OCI-LY7 (cell line): ENCODE data around the gene FOXO3. TPM values are rescaled to one million over a fixed set of nuclear protein-coding genes. Genes with fewer than 3 reads are reported as not detected.

Source experiments
- BruUV-seq: library from RNA; stranded (reverse); fragments of 400-500 nt; replicated peaks from 2 replicates; lab custom pipeline; 2021; lab: Mats Ljungman, UMichigan
- CTCF ChIA-PET: fragments of 300-600 bp; sonication (Branson Sonifier 250); formaldehyde crosslinking; loops from one replicate; lab custom pipeline; 2022; ENCODE audit warnings: antibody characterized with exemption; ENCODE audit not compliant: unreplicated experiment; lab: Charles Lee
- POLR2A ChIA-PET: fragments of 300-600 bp; sonication (Branson Sonifier 250); formaldehyde crosslinking; loops from one replicate; lab custom pipeline; 2022; ENCODE audit warnings: antibody characterized with exemption; lab: Charles Lee
- DNase-seq: peaks from one replicate; pipeline ENCODE4 v3.0.0-alpha.2; 2015; ENCODE audit warnings: low spot score
- H2AFZ ChIP-seq: fragments of 200-600 bp; sonication (generic), shearing (Covaris generic); 2 replicates; pipeline ENCODE4 v1.6.1; 2014; ENCODE audit warnings: mild to moderate bottlenecking, antibody characterized with exemption, low read length, moderate library complexity
- H3K27ac ChIP-seq: fragments of 200-600 bp; sonication (generic); 2 replicates; pipeline ENCODE4 v1.5.1; 2014; ENCODE audit warnings: mixed run types, low read depth, mild to moderate bottlenecking, moderate library complexity, low read length, inconsistent platforms; ENCODE audit not compliant: poor library complexity, severe bottlenecking
- H3K36me3 ChIP-seq: fragments of 200-600 bp; sonication (generic); 2 replicates; pipeline ENCODE4 v1.6.1; 2014; ENCODE audit warnings: mild to moderate bottlenecking, antibody characterized with exemption, low read length, moderate library complexity, mixed read lengths; ENCODE audit not compliant: insufficient read depth
- H3K4me1 ChIP-seq: fragments of 200-600 bp; sonication (generic); 2 replicates; pipeline ENCODE4 v1.5.1; 2014; ENCODE audit warnings: mild to moderate bottlenecking, low read length; ENCODE audit not compliant: insufficient read depth, poor library complexity, severe bottlenecking
- H3K4me2 ChIP-seq: fragments of 200-600 bp; sonication (generic); 2 replicates; pipeline ENCODE4 v1.6.1; 2014; ENCODE audit warnings: mild to moderate bottlenecking, low read length
- H3K4me3 ChIP-seq: fragments of 200-600 bp; sonication (generic); 2 replicates; pipeline ENCODE4 v1.5.1; 2014; ENCODE audit warnings: mild to moderate bottlenecking, low read depth, low read length; ENCODE audit not compliant: poor library complexity, severe bottlenecking
- H3K79me2 ChIP-seq: fragments of 200-600 bp; sonication (generic); 2 replicates; pipeline ENCODE4 v1.6.1; 2016; ENCODE audit warnings: low read depth, mild to moderate bottlenecking, low read length, moderate library complexity, mixed read lengths; ENCODE audit not compliant: insufficient read depth
- H3K9me2 ChIP-seq: fragments of 200-600 bp; sonication (generic); 2 replicates; pipeline ENCODE4 v1.6.1; 2016; ENCODE audit warnings: mild to moderate bottlenecking, low read length, mixed read lengths; ENCODE audit not compliant: insufficient read depth
- H3K9me3 ChIP-seq: fragments of 200-600 bp; sonication (generic); 2 replicates; pipeline ENCODE4 v1.6.1; 2014; ENCODE audit warnings: mild to moderate bottlenecking, mixed run types, low read length, mixed read lengths
- H4K20me1 ChIP-seq: fragments of 200-600 bp; sonication (generic); 2 replicates; pipeline ENCODE4 v1.6.1; 2014; ENCODE audit warnings: mild to moderate bottlenecking, antibody characterized with exemption, low read length, moderate library complexity, mixed read lengths; ENCODE audit not compliant: insufficient read depth
- CTCF ChIP-seq: fragments of 200-600 bp; sonication (generic); conservative IDR thresholded peaks from 2 replicates; pipeline ENCODE4 v1.5.1; 2014; ENCODE audit warnings: mild to moderate bottlenecking, antibody characterized with exemption, low read length, moderate library complexity, mixed read lengths
- EZH2phosphoT487 ChIP-seq: fragments of 200-600 bp; sonication (generic); IDR thresholded peaks from 2 replicates; pipeline ENCODE4 v1.6.1; 2018; ENCODE audit warnings: low read depth, borderline replicate concordance, mild to moderate bottlenecking, mixed run types, antibody characterized with exemption, low read length, moderate library complexity, mixed read lengths
- intact Hi-C: fragments of 100-400 bp; cut with micrococcal nuclease; formaldehyde crosslinking; loops from one replicate; pipeline ENCODE4 v1.10.0; 2022; ENCODE audit not compliant: unreplicated experiment
- total RNA-seq, 2 experiments: library from RNA; depleted of rRNA in 1 of 2; stranded (reverse); fragments of >200 nt in 1 of 2; shearing (Covaris generic) in 1 of 2; gene quantifications; 2 replicates each; pipeline ENCODE4 v1.2.3, GENCODE V29; 2014 to 2022

The FOXO3 gene
- total RNA-seq, 2 experiments from 2014 or later: 3.8 to 9.9 TPM

GRCh38 chr6:108716801-108717791 lies 156.4 kb downstream of the FOXO3 start:
- no peaks in the 10 kb centered on the region for H3K9me3 ChIP-seq
- ChIA-PET POLR2A (no interaction called here), CTCF (no interaction called here)
- no peak overlapping the region for H3K27ac ChIP-seq
- no peak overlapping the region for H2AFZ ChIP-seq
- DNase-seq: no peak
- H3K4me1 ChIP-seq: no peaks in the 10 kb centered on the region
- no peak for TF ChIP-seq EZH2phosphoT487
- no peak overlapping the region for H3K4me2 ChIP-seq
- no peaks in the 10 kb centered on the region for H3K36me3 ChIP-seq
- H3K79me2 ChIP-seq: no peaks in the 10 kb centered on the region
- H3K9me2 ChIP-seq: no peaks in the 10 kb centered on the region
- no peak overlapping the region for H3K4me3 ChIP-seq
- intact Hi-C loops: no loop called here
- BruUV-seq: no TSS peak
- no peaks in the 10 kb centered on the region for H4K20me1 ChIP-seq

DNA sequence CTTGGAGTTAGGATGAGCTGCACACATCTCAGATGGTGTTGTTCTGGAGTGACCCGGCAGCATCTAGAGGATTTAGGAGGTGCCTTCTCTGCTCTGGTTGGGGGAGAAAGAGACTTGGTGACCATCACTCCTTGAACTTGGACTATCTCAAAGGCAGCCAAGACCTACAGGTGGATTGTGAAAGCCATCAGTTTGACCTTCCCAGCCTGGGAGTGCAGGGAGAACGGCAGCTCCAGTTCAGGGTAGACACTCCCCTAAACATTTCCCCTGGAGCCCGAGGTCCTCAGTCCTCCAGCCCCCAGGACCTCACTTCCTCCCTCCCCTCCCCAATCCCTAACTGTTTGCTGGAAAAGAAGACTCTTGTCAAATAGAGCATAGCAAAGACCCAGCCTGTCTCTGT lies 158.8 kb downstream of the FOXO3 start:
- Histone ChIP-seq H4K20me1 (no peaks in the 10 kb centered on the region), H3K9me3 (peaks cover 9% of the 10 kb centered on the region; the same call in 1 of the 2 replicates), H3K4me2 (no peak overlapping the region), H3K4me3 (no peak overlapping the region), H3K36me3 (no peaks in the 10 kb centered on the region), H3K27ac (no peak overlapping the region), H3K4me1 (no peaks in the 10 kb centered on the region), H2AFZ (no peak overlapping the region), H3K9me2 (no peaks in the 10 kb centered on the region), H3K79me2 (no peaks in the 10 kb centered on the region)
- ChIA-PET POLR2A (interaction anchor here (0.6 to 0.7 kb wide), 4 partner anchors 110 to 719 kb away, joined by 3 read pairs; no protein-coding TSS in a partner anchor), CTCF (no interaction called here)
- TF ChIP-seq EZH2phosphoT487 (no peak), CTCF (no peak)
- intact Hi-C loops: no loop called here
- DNase-seq: no peak
- no TSS peak for BruUV-seq

GRCh38 chr6:108720827-108721226 lies 160.1 kb downstream of the FOXO3 start:
- H3K4me2 ChIP-seq: no peak overlapping the region
- no peaks in the 10 kb centered on the region for H3K79me2 ChIP-seq
- H3K9me3 ChIP-seq: peaks cover 15% of the 10 kb centered on the region; the same call in 1 of the 2 replicates
- ChIA-PET CTCF (no interaction called here), POLR2A (no interaction called here)
- no TSS peak for BruUV-seq
- H3K4me1 ChIP-seq: no peaks in the 10 kb centered on the region
- intact Hi-C loops: no loop called here
- no peaks in the 10 kb centered on the region for H4K20me1 ChIP-seq
- H3K4me3 ChIP-seq: no peak overlapping the region
- H3K27ac ChIP-seq: no peak overlapping the region
- TF ChIP-seq CTCF: no peak
- TF ChIP-seq EZH2phosphoT487: no peak
- no peaks in the 10 kb centered on the region for H3K36me3 ChIP-seq
- no peak overlapping the region for H2AFZ ChIP-seq
- DNase-seq: no peak
- H3K9me2 ChIP-seq: no peaks in the 10 kb centered on the region
